ENCODE results near the gene VIL1. TPM values are rescaled to one million over a fixed set of nuclear protein-coding genes. Genes with fewer than 3 reads are reported as not detected.

VIL1 gene
- total RNA-seq, 1 experiment from 2014 or later, result 401 TPM

GRCh38 chr2:218383892-218384519, 34.9 kb upstream of the VIL1 start:
- intact Hi-C loops (cut with micrococcal nuclease; ENCODE audit: unreplicated experiment), result no loop called here
- no peaks in the 10 kb centered on the region for H3K4me1 ChIP-seq
- no peak for TF ChIP-seq CTCF (IDR thresholded peaks at IDR 0.05; ENCODE audit: insufficient read depth in 1 of 2, low read depth in 1 of 2, low read length in 1 of 2, severe bottlenecking in 1 of 2, unreplicated experiment in 1 of 2)
- H3K27me3 ChIP-seq (replicated peaks; ENCODE audit: control insufficient read depth, insufficient read depth, low read length), result no peaks in the 10 kb centered on the region
- Mint-ChIP-seq H3K4me3 (ENCODE audit: unreplicated experiment) (no peak overlapping the region), H3K9me3 (ENCODE audit: unreplicated experiment) (no peaks in the 10 kb centered on the region), H3K36me3 (ENCODE audit: insufficient read depth, unreplicated experiment) (no peaks in the 10 kb centered on the region), H3K4me1 (ENCODE audit: low read depth, unreplicated experiment) (peaks cover 11% of the 10 kb centered on the region), H3K27me3 (ENCODE audit: insufficient read depth, unreplicated experiment) (no peaks in the 10 kb centered on the region), H3K27ac (ENCODE audit: unreplicated experiment) (no peak overlapping the region)
- POLR2A ChIA-PET, result no interaction called here
- CTCF ChIA-PET, result no interaction called here
- BruUV-seq (replicated peaks), result no TSS peak
- DNase-seq, result no peak
- H3K9me3 ChIP-seq, result no peaks in the 10 kb centered on the region
- no peaks in the 10 kb centered on the region for H3K36me3 ChIP-seq (ENCODE audit: control insufficient read depth, insufficient read depth, low read length)
- H3K4me3 ChIP-seq (ENCODE audit: low read depth, low read length), result no peak overlapping the region

GRCh38 chr2:218384975-218385374, 33.9 kb upstream of the VIL1 start:
- peaks cover 11% of the 10 kb centered on the region for H3K4me1 Mint-ChIP-seq (ENCODE audit: low read depth, unreplicated experiment)
- ChIA-PET POLR2A (no interaction called here), CTCF (no interaction called here)
- no peaks in the 10 kb centered on the region for H3K9me3 Mint-ChIP-seq (ENCODE audit: unreplicated experiment)
- Histone ChIP-seq H3K9me3 (no peaks in the 10 kb centered on the region), H3K27me3 (replicated peaks; ENCODE audit: control insufficient read depth, insufficient read depth, low read length) (no peaks in the 10 kb centered on the region), H3K4me1 (peaks cover 6% of the 10 kb centered on the region; the same call in 1 of the 2 replicates), H3K36me3 (ENCODE audit: control insufficient read depth, insufficient read depth, low read length) (no peaks in the 10 kb centered on the region), H3K4me3 (ENCODE audit: low read depth, low read length) (no peak overlapping the region)
- DNase-seq, result no peak
- H3K27ac Mint-ChIP-seq (ENCODE audit: unreplicated experiment), result no peak overlapping the region
- no peak overlapping the region for H3K4me3 Mint-ChIP-seq (ENCODE audit: unreplicated experiment)
- H3K36me3 Mint-ChIP-seq (ENCODE audit: insufficient read depth, unreplicated experiment), result no peaks in the 10 kb centered on the region
- no peak for TF ChIP-seq CTCF (IDR thresholded peaks at IDR 0.05; ENCODE audit: insufficient read depth in 1 of 2, low read depth in 1 of 2, low read length in 1 of 2, severe bottlenecking in 1 of 2, unreplicated experiment in 1 of 2)
- no peaks in the 10 kb centered on the region for H3K27me3 Mint-ChIP-seq (ENCODE audit: insufficient read depth, unreplicated experiment)
- BruUV-seq (replicated peaks), result no TSS peak
- intact Hi-C loops (cut with micrococcal nuclease; ENCODE audit: unreplicated experiment), result no loop called here

GRCh38 chr2:218386505-218387368, 32.2 kb upstream of the VIL1 start:
- Mint-ChIP-seq H3K27me3 (ENCODE audit: insufficient read depth, unreplicated experiment) (no peaks in the 10 kb centered on the region), H3K36me3 (ENCODE audit: insufficient read depth, unreplicated experiment) (no peaks in the 10 kb centered on the region), H3K27ac (ENCODE audit: unreplicated experiment) (no peak overlapping the region), H3K9me3 (ENCODE audit: unreplicated experiment) (no peaks in the 10 kb centered on the region), H3K4me1 (ENCODE audit: low read depth, unreplicated experiment) (peaks cover 11% of the 10 kb centered on the region), H3K4me3 (ENCODE audit: unreplicated experiment) (no peak overlapping the region)
- Histone ChIP-seq H3K9me3 (no peaks in the 10 kb centered on the region), H3K4me3 (ENCODE audit: low read depth, low read length) (no peak overlapping the region), H3K4me1 (peaks cover 6% of the 10 kb centered on the region; the same call in 1 of the 2 replicates), H3K36me3 (ENCODE audit: control insufficient read depth, insufficient read depth, low read length) (no peaks in the 10 kb centered on the region), H3K27me3 (replicated peaks; ENCODE audit: control insufficient read depth, insufficient read depth, low read length) (no peaks in the 10 kb centered on the region)
- no peak for TF ChIP-seq CTCF (IDR thresholded peaks at IDR 0.05; ENCODE audit: insufficient read depth in 1 of 2, low read depth in 1 of 2, low read length in 1 of 2, severe bottlenecking in 1 of 2, unreplicated experiment in 1 of 2)
- intact Hi-C loops (cut with micrococcal nuclease; ENCODE audit: unreplicated experiment), result no loop called here
- ChIA-PET POLR2A (no interaction called here), CTCF (no interaction called here)
- DNase-seq, result no peak
- BruUV-seq (replicated peaks), result no TSS peak

Data from Caco-2 (cell line).